HFF-Myc (cell line): ENCODE data around the gene DHDDS.
"Not testable (repeated sequence)": the region's sequence is repeated elsewhere in the genome, so short reads cannot be mapped to it uniquely, and the experiment has no call there.

Source experiments
- DNase-seq: peaks from one replicate; pipeline ENCODE4 v3.0.0-alpha.2; 2011; ENCODE audit warnings: low read depth; ENCODE audit errors: extremely low read depth
- H3K4me3 ChIP-seq: replicated peaks from 2 replicates; pipeline ENCODE4 v1.5.1; 2011; ENCODE audit warnings: low read depth, mild to moderate bottlenecking, control low read depth, low read length
- TF ChIP-seq, protein P1 (sequence below): IDR thresholded peaks from 2 replicates; pipeline ENCODE4 v1.5.1; 2012; ENCODE audit warnings: mild to moderate bottlenecking, low read depth, low read length, control low read depth; ENCODE audit errors: missing control alignments

Gene DHDDS

DNA sequence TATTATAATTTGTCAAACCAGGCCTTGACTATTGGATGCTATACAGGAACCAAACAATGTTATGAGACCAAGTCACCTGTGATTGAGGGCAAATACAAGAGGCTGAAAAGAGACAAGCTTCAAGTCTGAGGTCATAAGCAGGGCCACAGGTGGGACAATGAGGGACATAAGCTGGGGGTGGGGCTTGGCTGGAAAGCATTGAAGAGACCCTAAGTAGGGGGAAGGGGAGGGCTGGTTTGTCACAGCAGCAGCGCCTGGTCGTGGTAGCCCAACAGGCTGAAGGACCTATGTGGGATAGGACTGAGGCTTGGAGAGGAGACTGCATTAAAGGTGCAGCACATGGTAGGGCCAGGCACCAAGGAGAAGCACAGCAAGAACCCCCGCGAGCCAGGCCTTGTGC, 58.0 kb downstream of the DHDDS start:
- DNase-seq, result no peak
- no peak overlapping the region for H3K4me3 ChIP-seq
- TF ChIP-seq, protein P1, sequence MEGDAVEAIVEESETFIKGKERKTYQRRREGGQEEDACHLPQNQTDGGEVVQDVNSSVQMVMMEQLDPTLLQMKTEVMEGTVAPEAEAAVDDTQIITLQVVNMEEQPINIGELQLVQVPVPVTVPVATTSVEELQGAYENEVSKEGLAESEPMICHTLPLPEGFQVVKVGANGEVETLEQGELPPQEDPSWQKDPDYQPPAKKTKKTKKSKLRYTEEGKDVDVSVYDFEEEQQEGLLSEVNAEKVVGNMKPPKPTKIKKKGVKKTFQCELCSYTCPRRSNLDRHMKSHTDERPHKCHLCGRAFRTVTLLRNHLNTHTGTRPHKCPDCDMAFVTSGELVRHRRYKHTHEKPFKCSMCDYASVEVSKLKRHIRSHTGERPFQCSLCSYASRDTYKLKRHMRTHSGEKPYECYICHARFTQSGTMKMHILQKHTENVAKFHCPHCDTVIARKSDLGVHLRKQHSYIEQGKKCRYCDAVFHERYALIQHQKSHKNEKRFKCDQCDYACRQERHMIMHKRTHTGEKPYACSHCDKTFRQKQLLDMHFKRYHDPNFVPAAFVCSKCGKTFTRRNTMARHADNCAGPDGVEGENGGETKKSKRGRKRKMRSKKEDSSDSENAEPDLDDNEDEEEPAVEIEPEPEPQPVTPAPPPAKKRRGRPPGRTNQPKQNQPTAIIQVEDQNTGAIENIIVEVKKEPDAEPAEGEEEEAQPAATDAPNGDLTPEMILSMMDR, result no peak

DNA sequence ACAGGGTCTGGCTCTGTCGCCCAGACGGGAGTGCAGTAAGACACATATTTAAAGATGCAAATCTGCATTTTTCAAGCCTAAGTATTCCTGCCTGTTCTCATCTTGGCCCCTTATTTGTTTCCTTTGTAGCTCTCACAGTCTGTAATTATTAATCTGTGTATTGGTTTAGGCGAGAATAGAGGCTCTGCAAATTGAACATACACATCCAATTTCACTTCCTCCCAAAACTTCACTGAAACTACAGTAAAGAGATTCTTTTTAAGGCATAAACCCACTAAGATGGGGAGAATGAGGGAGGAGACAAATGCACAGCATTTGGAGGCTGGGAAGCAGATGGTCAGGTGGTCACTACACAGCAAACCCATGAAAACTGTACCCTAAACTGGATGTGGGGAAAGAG, 61.1 kb downstream of the DHDDS start:
- DNase-seq, result no peak
- TF ChIP-seq, protein P1, result no peak

DNA sequence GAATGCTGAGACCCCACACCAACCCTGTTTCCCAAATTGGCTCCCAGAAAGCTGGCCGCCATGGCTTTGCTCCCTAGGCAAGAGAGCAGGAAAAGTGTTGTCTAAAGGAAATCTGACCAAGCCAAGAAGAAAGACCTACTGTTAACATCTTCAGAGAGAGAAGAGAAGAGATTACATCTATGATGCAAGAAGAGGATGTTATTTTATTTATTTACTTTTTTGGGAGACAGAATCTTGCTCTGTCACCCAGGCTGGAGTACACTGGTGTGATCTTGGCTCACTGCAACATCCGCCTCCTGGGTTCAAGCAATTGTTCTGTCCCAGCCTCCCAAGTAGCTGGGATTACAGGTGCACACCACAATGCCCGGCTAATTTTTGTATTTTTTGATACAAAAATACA, 61.8 kb downstream of the DHDDS start:
- DNase-seq, result no peak
- no peak overlapping the region for H3K4me3 ChIP-seq
- TF ChIP-seq, protein P1, result no peak

More for the DNA sequence above, 61.1 kb downstream of the DHDDS start:
- no peak overlapping the region for H3K4me3 ChIP-seq

DNA sequence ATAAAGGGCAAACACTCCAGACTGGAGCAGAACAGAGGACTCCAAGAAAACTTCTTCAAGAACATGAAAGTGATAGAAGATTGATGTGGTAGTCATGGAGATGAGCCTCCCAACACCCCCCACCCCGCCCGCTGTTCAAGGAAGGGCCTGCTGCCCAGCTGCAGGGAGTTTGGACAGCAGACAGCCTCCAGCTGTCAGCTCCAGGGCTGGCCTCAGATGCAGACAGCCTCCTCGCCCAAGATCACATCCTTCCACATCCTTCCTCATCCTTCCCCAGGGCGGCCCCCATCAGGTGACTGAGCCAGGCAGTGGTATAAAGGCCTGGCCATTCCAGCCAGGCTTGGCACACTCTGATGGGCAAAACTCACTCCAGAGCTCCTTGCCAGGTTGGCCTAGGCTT, 64.7 kb downstream of the DHDDS start:
- TF ChIP-seq, protein P1, result no peak
- no peak for DNase-seq
- no peak overlapping the region for H3K4me3 ChIP-seq

DNA sequence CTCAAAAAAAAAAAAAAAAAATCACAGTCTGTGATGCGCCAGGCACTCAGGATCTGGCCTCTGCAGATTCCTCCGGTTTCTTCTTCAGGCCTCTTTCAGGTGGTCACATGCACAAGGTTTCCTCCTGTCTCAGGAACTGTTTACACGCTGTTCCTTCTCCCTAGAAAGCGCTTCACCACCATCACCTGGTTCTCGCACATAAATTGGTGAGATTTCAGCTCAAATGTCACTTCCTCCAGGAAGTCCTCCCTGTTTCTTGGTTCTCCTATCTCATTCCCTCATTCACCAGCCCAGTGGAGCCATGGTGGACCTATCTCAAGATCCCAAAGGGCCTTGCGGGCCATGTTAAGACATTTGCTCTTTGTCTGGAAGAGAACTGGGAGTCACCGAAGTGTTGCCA, 66.8 kb downstream of the DHDDS start:
- H3K4me3 ChIP-seq, result no peak overlapping the region
- DNase-seq, result no peak
- TF ChIP-seq, protein P1, result no peak

DNA sequence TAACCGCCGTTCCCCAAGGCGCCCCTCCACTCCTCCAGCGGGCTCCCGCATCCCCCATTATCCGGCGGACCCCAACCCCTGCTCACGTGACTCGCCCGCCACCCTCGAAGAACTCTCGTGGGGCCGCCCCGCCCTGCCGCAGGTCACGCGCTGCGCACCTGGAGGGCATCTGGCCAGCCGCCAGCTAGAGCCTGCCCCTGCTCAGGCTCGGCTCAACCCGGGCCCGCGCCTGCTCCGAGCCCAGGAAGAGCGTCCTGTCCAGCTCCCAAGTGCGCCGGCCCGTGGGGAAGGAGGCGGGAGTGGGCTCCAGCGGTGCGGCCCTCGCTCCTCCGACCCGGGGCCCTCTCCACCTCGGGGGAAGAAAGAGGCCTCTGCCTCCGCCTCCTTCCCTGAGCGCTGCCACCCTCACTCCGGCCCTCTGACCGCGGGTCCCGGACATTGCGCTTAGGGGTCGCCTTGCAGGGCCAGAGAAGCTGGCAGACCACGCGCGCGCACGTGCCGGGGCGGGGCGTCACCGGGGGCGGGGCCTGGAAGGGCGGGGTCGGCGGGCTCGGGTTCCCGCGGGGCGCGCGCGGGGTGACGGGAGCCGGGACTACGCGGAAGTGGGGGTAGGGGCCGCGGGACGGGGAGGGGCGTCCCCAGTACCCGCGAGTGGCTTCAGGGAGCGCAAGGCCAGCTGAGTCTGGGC, 68.5 kb downstream of the DHDDS start:
- TF ChIP-seq, protein P1, result no peak
- peak; percentile 31 for DNase-seq
- peak overlapping the region; percentile 64 for H3K4me3 ChIP-seq

DNA sequence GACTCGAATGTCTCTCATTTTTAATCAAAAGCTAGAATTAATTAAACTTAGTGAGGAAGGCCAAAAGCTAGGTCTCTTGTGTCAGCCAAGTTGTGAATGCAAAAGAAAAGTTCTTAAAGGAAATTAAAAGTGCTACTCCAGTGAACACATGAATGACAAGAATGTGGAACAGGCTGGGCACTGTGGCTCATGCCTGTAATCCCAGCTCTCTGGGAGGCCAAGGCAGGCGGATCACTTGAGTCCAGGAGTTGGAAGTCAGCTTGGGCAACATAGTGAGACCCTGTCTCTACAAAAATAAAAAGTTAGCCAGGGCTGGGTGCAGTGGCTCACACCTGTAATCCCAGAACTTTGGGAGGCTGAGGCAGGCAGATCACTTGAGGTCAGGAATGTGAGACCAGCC, 78.6 kb downstream of the DHDDS start:
- not testable (repeated sequence) for DNase-seq

DNA sequence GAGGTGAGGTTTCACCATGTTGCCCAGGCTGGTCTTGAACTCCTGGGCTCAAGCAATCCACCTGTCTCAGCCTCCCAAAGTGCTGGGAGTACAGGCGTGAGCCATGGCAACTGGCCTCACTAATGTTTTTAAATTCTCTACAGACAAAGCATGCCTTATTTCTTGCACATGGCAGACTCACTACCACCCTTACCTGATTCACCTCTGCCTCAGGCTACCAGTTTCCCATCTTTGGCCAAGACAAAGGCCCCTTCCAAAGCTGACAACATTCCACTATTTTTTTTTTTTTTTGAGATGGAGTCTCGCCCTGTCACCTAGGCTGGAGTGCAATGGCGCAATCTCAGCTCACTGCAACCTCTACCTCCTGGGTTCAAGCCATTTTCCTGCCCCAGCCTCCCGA, 83.7 kb downstream of the DHDDS start:
- not testable (repeated sequence) for DNase-seq, H3K4me3 ChIP-seq

More for the DNA sequence above, 78.6 kb downstream of the DHDDS start:
- not testable (repeated sequence) for H3K4me3 ChIP-seq
